GM12873 (cell line): ENCODE data around the gene GPR132.

Experiments
- TF ChIP-seq, protein P1 (sequence below): IDR thresholded peaks from 2 replicates; pipeline ENCODE4 v1.5.1; 2012; ENCODE audit warnings: low read depth, mild to moderate bottlenecking, moderate library complexity, low read length, control low read depth; ENCODE audit not compliant: insufficient read depth; ENCODE audit errors: missing control alignments

GPR132 gene

DNA sequence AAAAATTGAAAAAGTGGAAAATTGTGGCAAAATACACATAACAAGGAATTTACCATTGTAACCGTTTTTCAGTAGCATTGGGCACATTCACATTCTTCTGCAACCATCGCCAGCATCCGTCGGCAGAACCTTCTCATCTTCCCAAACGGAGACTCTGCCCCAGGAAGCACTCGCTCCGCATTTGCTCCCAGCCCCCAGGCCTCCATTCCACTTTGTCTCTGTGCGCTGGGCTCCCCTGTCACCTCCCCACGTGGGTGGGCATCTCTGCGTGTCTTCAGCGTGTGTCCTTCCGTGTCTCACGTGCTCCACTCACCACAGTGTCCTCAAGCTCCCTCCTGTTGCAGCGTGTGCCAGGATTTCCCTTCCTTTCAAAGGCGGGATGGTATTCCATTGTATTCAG is 9.9 kb downstream of the GPR132 start:
- TF ChIP-seq, protein P1, sequence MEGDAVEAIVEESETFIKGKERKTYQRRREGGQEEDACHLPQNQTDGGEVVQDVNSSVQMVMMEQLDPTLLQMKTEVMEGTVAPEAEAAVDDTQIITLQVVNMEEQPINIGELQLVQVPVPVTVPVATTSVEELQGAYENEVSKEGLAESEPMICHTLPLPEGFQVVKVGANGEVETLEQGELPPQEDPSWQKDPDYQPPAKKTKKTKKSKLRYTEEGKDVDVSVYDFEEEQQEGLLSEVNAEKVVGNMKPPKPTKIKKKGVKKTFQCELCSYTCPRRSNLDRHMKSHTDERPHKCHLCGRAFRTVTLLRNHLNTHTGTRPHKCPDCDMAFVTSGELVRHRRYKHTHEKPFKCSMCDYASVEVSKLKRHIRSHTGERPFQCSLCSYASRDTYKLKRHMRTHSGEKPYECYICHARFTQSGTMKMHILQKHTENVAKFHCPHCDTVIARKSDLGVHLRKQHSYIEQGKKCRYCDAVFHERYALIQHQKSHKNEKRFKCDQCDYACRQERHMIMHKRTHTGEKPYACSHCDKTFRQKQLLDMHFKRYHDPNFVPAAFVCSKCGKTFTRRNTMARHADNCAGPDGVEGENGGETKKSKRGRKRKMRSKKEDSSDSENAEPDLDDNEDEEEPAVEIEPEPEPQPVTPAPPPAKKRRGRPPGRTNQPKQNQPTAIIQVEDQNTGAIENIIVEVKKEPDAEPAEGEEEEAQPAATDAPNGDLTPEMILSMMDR = no peak

DNA sequence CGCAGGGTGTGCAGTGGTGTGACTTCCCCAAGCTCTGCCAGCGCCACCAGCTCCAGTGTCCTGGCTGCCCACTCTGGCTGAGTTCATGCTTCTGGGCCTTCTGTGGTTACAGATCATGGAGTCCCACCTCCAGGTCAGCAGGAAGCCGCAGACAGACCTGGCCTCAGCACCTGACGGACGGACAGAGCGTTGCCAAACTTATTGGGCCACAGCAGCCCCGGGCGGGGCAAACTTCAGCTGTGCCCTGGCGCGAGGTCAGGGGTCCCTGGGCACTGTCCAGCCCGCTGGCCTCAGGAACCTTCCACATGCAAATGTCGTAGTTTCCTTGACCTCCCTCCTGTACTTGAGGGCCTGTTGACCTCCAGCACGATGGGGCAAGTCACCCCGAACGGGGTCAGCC is 11.2 kb downstream of the GPR132 start:
- TF ChIP-seq, protein P1 = no peak

DNA sequence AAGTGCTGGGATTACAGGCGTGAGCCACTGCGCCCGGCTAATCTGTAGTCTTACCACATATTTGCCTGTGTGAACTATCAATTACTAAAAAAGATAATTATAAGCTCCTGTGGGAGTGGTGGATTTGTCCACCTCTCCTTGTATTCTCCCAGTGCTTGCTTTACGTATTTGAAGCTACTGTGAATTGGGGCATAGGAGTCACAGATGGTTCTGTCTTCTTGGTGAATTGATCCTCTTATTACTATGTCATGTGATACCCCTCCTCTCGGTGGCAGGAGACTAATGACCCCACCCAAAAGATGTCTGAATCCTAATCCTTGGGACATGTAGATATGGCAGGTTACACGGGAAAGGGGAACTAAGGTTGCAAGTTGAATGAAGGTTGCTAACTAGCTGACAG is 11.8 kb downstream of the GPR132 start:
- TF ChIP-seq, protein P1 = no peak

DNA sequence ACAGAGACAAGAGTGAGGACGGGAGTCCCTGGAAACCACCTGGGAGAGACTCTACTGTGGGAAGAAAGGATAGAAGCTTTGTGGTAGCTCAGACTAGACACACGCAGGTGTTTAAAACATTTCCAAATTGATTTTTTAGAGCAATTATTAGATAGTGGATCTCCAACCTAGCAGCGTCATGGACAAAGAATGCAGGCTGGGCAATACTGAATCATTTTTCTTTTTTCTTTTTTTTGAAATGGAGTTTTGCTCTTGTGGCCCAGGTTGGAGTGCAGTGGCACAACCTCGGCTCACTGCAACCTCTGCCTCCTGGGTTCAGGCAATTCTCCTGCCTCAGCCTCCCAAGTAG is 13.1 kb downstream of the GPR132 start:
- TF ChIP-seq, protein P1 = no peak

DNA sequence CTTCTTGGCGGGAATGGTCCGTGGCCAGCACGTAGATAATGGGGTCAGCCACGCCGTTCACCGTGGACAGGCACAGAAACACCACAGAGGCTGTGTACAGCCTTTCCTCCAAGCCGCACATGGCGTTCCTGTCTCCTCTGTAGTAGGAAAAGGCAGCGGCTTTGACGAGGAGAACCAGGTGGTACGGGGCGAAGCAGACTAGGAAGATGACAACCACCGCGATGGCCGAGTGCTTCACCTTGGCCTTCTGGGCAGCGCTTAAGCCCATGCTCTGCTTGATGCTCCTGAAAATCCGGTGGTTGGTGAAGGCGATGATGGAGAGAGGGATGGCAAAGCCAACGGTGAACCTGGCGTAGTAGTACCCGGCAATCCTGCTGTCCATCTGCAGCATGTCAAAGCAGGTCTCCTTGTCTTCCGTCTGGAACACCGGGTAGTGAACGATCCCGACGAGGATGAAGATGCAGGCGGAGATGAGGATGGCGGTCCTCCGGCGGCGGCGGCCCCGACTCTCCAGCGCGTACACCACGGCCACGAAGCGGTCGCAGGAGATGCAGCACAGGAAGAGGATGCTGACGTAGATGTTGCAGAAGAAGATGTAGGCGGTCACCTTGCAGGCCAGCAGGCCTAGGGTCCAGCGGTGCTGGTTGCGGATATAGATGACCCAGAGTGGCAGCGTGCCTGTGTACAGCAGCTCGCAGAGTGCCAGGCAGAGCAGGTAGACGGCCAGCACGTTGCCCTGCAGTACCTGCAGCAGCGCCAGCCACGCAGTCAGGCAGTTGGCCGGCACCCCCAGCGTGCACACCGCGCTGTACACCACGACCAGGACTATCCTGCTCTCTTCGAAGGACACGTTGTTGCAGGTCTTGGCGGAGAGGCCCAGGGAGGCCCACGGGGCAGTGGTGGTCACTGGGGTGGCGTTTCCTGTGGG is 13.8 kb downstream of the GPR132 start:
- TF ChIP-seq, protein P1 = no peak

DNA sequence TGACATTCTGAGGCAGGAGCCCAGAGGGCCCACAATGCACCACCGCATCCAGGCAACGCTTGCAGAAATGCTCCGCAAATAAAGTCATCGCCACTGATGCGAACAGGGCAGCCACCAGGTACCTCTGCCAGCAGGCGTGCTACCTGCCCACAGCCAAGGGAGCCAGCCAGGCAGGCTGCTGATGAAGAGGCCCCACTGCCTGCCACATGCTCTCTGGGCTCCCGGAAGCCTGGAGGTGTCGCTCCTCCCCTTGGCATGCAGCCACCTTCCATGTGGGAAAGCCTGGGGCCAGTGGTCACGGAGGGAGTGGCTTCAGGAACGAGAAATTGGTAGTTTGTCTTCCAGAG is 14.7 kb downstream of the GPR132 start:
- TF ChIP-seq, protein P1 = no peak

DNA sequence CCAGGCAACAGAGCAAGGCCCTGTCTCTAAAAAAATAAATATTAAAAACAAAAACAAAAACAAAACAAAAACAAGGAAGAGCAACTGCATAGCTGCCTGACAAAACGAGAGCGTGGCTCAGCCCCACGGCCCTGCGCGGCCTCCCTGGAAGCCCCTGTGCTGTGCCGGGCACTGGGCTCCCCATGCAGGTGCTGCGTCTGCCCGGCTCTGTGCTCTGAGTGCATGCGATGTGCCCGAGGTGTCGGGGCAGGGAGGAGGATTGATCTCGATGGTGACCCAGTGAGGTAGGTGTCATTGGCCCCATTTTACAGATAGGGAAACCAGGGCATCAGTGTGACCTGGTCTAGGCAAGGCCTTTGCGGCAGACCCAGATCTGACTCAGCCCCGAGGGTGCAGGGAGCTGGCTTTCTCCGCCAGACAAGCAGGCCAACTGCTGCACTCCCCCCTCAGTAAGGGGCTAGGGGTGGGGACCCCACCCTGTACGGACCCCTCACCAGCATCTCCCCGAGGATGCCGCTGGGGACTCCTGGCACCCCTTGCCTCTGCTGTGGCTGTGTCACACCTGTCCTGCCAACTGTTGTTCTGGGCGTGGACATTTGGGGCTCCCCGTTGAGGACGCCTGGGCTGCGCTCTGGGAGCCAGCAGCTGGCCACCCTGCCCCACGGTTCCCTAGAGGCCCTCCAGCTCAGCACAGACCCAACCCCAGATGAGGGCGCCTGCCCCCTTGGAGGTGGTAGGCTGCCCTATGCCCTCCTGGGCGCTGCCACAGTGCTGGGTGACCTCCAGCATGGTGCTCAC is 15.3 kb downstream of the GPR132 start:
- TF ChIP-seq, protein P1 = no peak
